Measurements from ENCODE around the gene ALDH5A1.
"Not testable (repeated sequence)": the region's sequence is repeated elsewhere in the genome, so short reads cannot be mapped to it uniquely, and the experiment has no call there.

Gene ALDH5A1

DNA sequence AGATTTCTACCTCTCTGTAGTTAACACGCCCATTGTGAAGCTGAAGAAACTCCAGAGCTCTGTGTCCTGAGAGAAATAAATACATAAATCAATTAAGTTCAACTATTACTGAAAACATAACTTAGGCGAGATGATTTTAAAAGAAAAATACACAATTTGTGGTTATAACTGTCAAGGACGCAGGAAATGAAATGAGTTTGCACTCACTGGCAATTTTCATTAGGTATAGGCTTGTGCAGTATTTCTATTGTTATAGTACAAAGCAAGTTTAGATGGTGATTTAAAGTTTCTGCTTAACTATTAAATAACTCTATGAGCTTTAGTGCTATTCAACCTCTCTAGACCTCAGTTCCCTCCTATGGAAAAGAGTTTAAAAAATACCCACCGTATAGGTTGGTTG lies 8.7 kb upstream of the ALDH5A1 start:
- DNase-seq (ENCODE audit: low read depth, low spot score), result no peak

DNA sequence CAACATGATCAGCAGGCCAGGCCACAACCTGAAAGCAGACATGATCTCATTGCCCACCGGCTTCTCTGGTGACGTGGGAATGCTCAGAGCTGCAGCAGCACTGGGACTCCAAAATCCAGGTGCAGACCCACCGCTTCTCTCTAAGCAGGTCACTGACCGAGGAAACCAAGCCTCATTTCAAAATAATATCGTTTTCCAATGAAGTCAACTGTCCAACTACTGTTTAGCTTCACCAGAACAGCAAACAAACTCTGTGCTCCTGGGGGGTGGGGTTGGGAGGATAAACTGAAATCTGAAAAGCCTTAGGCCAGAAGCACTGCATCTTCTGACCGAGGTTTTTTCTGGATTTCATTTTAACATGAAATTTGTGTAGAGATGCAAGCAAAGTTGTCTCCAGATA lies 5.3 kb upstream of the ALDH5A1 start, which contains the start of gene GPLD1:
Gene GPLD1 (minus strand): TSS at position 109 of the 400 bp plus-strand sequence. CDS start 67 bp downstream, at position 42.
- no peak for DNase-seq (ENCODE audit: low read depth, low spot score)

DNA sequence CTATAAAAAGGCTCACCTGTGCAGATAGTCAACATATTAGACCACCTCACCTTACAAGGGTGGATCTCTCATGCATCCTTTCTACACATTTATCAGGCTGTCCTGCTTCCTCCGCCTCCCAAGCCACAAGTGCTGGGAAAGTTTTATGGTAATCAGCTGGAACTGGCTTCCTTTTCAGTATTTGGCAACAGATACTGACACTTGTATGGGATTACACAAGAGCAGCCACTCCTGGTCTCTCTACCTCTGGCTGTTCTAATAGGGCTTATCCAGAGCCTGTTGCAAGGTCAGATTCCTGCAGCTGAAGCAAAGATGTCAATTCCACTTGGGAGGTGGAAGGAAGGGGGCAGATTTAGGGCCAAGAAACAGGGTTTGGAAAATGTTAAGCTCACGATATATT lies 4.9 kb upstream of the ALDH5A1 start:
- DNase-seq (ENCODE audit: low read depth, low spot score), result no peak

DNA sequence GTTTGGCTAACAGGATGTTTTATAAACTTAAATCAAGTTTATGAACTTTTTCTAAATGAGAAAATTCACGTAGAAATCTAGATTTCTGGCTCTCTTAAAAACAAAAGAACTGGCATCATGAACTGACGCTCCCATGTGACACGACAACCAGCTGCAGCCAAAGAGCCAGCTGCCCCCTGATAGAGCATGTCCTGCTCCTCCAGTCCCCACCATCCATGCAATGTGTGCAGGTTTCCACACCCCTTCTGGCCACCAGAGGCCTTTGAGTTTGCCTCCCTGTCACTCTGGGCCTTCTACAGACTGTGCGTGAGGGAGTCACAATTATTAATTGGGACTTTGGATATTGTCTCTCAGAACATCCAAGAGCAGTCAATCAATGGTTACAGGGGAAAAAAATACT lies 3.8 kb upstream of the ALDH5A1 start:
- no peak for DNase-seq (ENCODE audit: low read depth, low spot score)

DNA sequence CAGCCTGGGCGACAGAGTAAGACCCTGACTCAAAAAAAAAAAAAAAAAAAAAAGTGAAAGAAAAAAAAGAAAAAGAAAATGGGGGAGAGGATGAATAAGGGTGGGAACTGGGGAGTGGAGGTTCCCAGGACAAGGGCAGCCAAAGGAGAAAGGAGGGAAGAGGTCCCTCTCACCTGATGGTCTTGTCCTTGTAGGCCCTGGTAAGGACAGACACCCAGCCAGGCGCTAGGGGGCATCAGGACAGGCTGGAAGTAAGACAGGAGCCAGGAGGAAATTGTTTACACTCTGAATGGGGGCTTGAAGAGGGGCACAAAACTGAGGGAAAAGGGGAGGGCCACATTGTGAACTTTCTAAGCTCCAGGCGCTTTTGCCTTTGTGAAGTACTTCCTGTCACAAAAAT lies 2.3 kb upstream of the ALDH5A1 start:
- DNase-seq (ENCODE audit: low read depth, low spot score), result no peak

DNA sequence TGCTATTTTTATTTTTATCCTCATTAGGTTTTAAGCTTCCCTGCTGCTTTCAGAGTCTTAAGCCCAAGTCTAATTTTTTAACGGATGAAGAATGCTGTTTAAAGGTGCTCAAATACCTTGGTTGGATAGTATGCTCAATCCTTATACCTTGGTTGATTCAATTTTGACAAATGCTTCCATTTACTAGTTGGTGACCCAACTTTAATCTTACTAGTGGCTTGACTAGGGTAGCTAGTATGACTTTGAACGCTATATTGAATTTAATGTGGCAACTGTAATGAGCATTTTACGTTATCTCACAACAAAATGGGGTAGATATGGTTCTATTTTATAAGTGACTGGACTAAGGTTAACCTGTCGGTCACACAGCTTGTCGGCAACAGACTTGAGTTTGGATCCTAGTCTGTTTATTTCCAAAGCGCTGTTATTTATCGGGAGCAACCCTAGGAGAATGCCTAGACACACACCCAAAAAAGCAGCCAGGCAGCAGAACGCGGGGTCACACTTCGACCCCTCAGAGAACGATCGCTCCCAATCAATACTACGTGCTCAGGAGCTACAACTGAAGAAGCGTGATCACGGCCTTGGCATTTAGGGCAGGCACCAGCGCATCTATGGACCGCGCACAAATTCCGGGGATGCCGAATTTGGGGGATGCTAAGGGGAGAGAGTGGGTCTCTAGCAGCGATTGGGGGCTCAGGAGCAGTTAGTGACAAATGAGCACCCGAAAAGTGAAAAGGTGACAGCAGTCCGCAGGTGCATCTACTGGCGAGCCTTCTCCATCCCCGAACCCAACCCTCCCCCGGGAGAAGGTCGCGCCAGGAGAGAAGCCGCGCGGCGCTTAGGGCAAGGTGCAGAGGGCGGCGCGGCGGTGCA lies 586 bp upstream of the ALDH5A1 start:
- no peak for DNase-seq (ENCODE audit: low read depth, low spot score)

DNA sequence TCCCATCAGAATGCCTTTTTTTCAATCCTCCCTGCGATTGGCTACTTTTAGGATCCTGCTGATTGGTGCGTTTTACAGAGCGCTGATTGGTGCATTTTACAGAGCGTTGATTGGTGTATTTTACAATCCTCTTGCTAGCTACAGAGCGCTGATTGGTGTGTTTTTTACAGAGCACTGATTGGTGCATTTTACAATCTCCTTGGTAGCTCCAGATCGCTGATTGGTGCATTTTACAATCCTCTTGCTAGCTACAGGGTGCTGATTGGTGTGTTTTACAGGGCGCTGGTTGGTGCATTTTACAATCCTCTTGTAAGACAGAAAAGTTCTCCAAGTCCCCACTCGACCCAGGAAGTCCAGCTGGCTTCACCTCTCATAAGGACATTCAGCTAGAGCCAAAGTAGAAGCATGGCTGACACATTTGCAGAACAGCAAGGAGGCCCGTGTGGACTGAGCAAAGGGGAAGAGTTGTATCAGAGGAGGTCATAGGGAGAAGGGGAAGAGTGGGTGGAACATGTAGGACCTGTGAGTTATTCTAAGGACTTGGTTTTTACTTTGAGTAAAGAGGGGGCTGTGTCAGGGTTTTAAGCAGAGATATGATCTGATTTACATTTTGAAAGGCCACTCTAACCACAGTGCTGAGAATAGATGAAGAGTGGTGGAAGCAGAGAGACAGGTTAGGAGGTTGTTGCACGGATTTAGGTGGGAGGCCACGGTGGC lies 2.6 kb downstream of the ALDH5A1 start:
- no peak for DNase-seq (ENCODE audit: low read depth, low spot score)

DNA sequence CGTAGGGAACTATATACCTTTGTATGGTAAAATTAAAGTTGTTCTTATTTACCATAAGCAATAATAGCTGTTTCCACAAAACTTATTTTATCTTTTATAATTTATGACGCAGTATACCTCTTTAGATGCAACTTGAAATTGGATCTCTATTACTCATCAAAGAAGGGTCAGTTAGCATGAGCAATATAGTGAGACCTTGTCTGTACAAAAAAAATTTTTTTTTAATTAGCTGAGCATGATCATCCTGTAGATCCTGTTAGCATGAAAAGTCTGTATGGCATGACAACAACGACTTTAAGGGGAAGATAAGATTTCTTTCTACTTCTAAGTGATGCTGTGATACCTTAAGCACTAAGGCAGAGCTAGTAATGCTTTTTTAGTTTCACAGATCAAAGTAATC lies 5.9 kb downstream of the ALDH5A1 start:
- no peak for DNase-seq (ENCODE audit: low read depth, low spot score)

DNA sequence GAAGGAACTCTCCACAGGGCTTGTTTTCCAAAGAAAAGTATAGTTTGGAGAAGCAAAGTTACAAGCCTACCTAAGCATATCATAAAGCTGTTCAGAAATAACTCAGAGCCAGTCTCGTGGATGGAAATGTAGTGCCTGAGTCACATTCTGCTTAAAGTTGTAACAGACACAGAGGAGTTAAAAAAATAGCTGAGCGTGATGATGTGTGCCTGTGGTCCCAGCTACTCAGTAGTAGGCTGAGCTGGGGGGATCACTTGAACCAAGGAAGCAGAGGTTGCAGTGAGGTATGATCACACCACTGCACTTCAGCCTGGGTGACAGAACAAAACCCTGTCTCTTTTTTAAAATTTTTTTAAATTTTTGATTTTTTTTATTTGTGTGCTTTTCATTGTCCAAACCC lies 6.6 kb downstream of the ALDH5A1 start:
- no peak for DNase-seq (ENCODE audit: low read depth, low spot score)

DNA sequence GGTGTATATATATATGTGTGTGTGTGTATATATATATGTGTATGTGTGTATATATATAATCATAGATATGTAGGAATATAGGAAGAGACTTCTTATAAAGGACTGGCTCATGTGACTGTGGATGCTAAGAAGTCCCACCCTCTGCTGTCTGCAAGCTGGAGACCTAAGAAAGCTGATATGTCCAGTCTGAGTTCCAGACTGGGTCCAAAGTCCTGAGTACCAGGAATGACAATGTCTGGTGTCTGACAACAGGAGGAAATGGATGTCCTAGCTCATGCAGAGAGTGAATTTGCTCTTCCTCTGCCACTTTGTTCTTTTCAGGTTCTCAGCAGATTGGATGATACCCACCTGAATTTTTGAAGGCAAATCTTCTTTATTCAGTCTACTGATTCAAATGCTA lies 7.1 kb downstream of the ALDH5A1 start:
- no peak for DNase-seq (ENCODE audit: low read depth, low spot score)

DNA sequence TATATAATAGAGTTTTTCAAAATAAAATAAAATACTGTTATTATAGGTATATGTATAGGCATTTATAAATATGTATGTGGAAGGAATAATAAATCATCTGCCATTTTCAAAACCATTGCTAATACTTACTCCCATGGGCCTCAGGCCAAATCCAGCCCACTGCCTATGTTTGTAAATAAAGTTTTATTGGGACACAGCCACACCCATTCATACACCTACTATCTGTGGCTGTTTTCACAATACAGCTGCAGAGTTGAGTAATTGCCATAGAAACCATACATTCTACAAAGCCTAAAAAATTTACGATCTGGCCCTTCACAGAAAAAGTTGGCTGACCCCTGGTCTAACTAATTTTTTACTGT lies 9.5 kb downstream of the ALDH5A1 start:
- no peak for DNase-seq (ENCODE audit: low read depth, low spot score)

DNA sequence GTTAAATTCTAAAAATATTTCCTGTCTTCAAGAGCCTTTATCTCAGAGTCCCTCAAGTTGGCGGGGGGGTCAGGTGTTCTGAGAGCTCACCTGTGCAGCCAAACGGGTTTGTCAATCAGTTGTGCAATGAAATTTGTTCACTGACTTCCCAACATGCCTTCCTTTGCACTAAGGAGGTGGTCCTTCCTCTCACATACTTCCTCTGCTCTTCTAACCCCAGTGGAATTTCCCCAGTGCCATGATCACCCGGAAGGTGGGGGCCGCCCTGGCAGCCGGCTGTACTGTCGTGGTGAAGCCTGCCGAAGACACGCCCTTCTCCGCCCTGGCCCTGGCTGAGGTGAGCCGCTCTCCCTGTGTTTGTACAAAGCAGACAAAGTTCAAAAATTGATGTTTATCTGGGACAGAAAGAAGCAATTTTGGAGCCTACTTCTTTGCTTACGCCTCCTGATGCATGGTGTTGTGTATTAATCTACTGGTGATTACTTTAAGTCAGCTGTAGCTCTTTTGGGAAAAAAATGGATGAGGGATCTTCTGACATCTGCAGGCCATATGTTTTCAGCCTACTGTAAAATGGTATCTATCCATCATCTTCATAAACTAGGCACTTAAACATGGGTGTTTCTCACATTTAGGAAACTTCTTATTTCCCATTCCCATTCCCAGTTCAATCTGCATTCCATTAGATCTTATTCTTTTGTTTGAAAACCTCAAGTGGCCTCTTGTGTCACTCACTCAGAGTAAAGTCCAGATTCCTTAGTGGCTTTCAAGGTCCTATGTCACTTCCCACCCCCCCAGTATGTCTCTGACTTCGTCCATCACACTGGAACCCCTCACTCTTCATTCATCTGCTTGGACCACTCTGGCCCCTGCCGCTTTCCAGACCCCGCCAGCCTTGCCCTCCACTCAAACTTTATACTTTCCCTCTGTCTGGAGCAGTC lies 10.1 kb downstream of the ALDH5A1 start:
- no peak for DNase-seq (ENCODE audit: low read depth, low spot score)

DNA sequence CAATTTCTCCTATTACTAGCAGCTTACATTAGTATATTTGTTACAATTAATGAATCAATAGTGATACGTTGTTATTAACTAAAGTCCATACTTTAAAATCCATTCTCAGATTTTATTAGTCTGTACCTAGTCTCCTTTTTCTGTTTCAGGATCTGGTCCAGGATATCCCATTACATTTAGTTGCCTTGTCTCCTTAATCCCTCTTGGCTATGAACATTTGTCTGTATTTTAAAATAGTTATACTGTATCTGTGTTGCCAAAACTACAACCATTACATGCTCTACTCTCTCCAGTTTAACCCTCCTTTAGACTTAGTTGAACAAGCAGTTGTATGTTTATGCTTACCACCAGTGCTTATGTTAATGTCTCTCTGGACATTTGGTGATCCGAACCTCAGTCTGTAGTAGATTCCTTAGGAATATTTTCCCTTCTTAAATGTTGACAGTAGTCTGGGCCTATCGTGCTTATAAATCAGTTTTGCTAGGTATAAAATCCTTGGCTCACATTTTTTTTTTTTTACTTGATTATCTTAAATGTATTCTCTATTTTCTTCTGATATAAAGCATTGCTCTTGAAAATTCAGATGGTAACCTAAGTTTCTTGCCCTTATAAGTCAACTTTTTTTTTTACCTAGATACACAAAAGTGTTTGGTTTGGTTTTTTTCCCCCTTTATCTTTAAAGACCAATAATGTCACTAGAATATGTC lies 12.2 kb downstream of the ALDH5A1 start:
- DNase-seq (ENCODE audit: low read depth, low spot score), result no peak

DNA sequence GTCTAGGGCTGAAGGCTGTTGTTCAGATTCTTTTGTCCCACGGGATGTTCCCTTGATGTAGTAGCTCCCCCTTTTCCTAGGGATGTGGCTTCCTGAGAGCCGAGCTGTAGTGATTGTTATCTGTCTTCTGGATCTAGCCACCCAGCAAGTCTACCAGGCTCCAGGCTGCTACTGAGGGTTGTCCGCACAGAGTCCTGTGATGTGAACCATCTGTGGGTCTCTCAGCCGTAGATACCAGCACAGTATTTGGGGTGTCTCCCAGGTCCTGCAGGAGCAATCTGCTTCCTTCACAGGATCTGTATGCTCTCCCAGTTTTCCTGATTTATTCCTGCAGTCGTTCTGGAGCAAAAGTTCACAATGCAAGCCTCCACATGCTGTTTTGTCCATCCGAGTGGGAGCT lies 17.2 kb downstream of the ALDH5A1 start:
- not testable (repeated sequence) for DNase-seq (ENCODE audit: low read depth, low spot score)

DNA sequence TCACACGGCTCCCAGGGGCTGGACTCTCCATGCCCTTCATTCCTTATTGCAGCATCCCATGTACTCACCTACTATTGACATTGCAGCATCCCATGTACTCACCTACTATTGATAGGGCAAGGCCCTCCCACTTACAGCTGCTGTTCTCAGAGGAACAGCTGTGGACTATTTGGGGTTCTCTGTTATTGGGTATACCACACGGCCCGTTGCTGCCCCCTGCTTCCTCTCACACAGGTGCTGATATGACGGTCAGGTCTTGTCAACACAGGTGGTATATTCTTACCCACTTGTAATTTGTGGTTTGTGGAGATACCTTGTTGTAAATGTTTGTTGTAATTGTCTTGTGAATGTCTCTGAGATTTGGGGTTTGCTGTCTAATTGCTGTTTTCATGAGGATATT lies 18.8 kb downstream of the ALDH5A1 start:
- no peak for DNase-seq (ENCODE audit: low read depth, low spot score)

DNA sequence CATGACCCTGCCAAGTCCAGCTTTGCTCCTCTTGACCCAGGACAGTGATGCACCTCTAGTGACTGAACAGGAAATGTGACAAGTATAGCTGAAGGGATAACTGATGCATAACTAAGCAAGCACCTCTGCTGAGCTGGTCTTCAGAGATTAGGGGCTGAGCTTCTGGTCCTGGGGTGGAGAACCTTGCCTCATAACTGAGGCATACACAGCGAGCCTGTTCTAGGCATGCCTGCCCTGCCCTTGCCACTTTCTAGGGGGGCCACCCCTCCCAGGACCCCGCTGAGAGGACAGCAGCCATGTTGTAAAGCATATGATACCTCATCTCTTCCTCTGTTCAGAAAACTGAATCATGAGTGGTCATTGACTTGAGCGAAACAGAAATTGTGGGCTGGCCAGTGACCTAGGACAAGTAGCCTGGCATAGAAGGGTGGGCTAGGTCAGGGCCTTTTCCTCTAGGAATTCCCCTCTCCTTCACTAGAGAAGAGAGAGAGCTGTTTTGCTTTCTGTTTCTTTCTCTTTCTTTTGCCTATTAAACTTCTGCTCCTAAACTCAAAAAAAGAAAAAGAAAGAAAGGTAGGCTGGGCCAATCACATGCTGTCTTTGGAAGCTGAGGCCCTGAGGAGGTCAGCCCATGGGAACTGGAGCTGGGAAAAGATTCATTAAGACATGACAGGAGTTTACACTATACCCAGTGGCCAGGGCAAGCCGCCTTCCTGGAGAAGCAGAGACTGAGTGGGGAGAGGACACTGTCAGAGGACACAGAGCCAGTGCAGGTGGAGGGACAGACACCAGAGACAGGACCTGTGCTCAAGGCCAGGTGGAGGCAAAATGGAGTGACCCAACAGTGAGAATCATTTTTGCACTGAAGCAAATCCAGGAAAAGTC lies 23.1 kb downstream of the ALDH5A1 start:
- DNase-seq (ENCODE audit: low read depth, low spot score), result no peak

DNA sequence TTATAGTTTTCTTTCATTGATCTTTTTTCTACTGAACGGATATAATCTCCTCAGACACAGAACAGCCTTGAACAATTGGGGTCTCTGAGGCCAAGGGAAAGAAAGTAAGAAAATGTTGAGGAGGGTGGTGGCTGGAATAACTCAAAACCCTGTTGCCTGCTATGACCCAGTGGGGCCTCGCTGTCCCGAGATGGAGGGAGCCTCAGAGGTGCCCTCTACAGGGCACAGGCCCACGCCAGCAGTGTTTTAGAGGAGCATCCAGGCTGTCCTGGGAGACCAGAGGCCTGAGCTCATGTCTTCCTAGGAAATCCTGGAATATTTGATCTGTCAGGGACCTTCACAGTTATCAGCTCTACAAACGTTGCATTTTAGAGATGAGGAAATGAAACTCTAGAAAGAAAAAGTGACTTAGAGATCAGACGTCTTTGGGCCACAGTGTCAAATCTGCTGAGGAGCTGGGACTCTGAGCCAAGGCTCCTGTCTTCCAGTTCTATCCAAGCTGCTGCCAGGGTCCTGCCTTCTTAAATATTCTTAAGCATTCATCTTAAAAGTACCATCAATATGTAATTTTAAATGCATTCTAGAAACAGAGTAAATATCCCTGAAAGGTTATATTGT lies 26.3 kb downstream of the ALDH5A1 start:
- no peak for DNase-seq (ENCODE audit: low read depth, low spot score)

DNA sequence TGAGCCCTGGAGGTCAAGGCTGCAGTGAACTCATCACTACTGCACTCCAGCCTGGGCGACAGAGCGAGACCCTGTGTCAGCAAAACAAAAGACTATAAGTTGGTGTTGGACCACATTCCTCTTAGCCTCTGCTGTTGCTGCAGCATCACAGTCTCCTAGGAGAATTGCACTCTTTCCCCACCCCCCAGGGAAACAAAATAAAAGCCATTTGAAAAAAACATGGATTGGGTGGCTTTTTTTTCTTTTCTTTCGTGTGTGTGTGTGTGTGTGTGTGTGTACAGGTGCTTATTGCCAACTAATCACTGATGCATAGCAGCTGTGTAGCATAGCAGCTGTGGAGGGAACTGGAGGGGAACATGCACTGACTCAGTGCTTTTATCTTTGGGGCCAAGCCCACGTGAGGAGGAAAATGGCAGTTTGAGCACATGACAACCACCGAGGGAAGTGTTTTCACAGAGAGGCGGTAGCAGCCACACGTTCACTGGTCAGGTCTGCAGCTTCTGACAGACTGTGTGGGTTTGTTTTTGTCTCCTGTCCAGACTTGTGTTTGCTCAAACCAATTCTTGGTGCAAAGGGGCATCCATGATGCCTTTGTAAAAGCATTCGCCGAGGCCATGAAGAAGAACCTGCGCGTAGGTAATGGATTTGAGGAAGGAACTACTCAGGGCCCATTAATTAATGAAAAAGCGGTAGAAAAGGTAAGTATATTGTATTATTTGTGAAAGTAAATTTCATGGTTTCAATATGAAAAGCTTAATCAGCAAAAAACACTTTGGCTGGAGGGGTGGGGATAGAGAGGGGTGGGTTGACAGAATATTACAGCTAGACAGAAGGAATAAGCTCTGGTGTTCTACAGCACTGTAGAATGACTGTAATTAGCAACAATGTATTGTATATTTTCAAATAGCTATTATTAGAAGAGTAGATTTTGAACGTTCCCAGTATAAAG lies 27.7 kb downstream of the ALDH5A1 start:
- no peak for DNase-seq (ENCODE audit: low read depth, low spot score)

DNA sequence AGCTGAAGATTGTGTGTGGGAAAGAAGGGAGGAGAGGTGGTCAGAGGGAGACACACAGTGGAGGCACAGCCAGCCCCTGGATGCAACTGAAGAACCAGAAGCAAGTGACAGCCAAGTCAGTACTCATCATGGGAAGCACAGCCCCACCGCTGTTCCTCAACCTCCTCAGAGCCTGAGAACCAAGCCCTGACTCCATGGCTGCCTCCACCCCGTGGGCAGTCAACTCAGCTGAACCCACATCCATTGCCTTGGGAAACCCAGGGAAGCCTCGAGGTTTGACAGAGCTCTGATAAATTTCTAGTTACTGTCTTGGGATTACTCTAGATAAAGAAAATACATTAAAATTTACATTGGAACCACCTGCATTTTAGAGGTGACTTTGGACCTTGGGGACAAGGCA lies 29.6 kb downstream of the ALDH5A1 start:
- no peak for DNase-seq (ENCODE audit: low read depth, low spot score)

All from iPS DF 19.7 (cell line).